Stimulated activated CD4-positive, alpha-beta T cell treated with anti-CD3 and anti-CD28 coated beads, Interleukin-12 subunit alpha, Interleukin-12 subunit beta, amount 100 ng/mL, for 24 hours (primary cell): ENCODE data around the gene TRMT1L.
"Not testable (repeated sequence)": the region's sequence is repeated elsewhere in the genome, so short reads cannot be mapped to it uniquely, and the experiment has no call there.

ENCODE experiments used
- DNase-seq, 2 experiments: peaks; one replicate each; pipeline ENCODE4 v3.0.0-alpha.2; 2020; ENCODE audit warnings: low read depth in 2 of 2

TRMT1L gene

GRCh38 chr1:185156854-185157598 lies at the start of gene TRMT1L, which contains the start of gene SWT1:
TSS of gene TRMT1L (minus strand) at chr1:185156953. CDS start at chr1:185156712, 241 bp downstream.
TSS of gene SWT1 (plus strand) at chr1:185157167. CDS start at chr1:185160842, 3,675 bp downstream.
- DNase-seq, result peak; percentile 97 to 98

GRCh38 chr1:185200889-185201288 lies 44.1 kb upstream of the TRMT1L start:
- DNase-seq, result no peak

GRCh38 chr1:185198712-185199111 lies 42.0 kb upstream of the TRMT1L start:
- not testable (repeated sequence) for DNase-seq

- DNase-seq, result no peak
These were observed 37.0 kb upstream of the TRMT1L start for GRCh38 chr1:185193756-185194155.

- DNase-seq, result no peak
These were observed 13.6 kb upstream of the TRMT1L start for GRCh38 chr1:185170291-185170848.

GRCh38 chr1:185166106-185166505 lies 9.4 kb upstream of the TRMT1L start:
- DNase-seq, result no peak

GRCh38 chr1:185162491-185162890 lies 5.7 kb upstream of the TRMT1L start:
- no peak for DNase-seq

- DNase-seq, result no peak
These were observed 3.2 kb upstream of the TRMT1L start for GRCh38 chr1:185159966-185160365.

- DNase-seq, result no peak
These were observed 2.0 kb upstream of the TRMT1L start for GRCh38 chr1:185158800-185159199.

- no peak for DNase-seq
These were observed 1.1 kb upstream of the TRMT1L start for GRCh38 chr1:185157599-185158412.

- DNase-seq, result peak in 1 of 2 experiments; percentile 8
These were observed 382 bp downstream of the TRMT1L start for GRCh38 chr1:185156288-185156853.

GRCh38 chr1:185155600-185156287 lies 1.0 kb downstream of the TRMT1L start:
- DNase-seq, result no peak

- DNase-seq, result no peak
These were observed 1.7 kb downstream of the TRMT1L start for GRCh38 chr1:185154912-185155513.

GRCh38 chr1:185152187-185152767 lies 4.5 kb downstream of the TRMT1L start:
- DNase-seq, result no peak

- no peak for DNase-seq
These were observed 5.5 kb downstream of the TRMT1L start for GRCh38 chr1:185151215-185151614.

- DNase-seq, result no peak
These were observed 12.5 kb downstream of the TRMT1L start for GRCh38 chr1:185144233-185144632.

GRCh38 chr1:185139246-185139645 lies 17.5 kb downstream of the TRMT1L start:
- no peak for DNase-seq

GRCh38 chr1:185137896-185138545 lies 18.7 kb downstream of the TRMT1L start:
- DNase-seq, result no peak

GRCh38 chr1:185132534-185132933 lies 24.2 kb downstream of the TRMT1L start:
- DNase-seq, result no peak

- no peak for DNase-seq
These were observed 27.0 kb downstream of the TRMT1L start for GRCh38 chr1:185129708-185130107.
